ENCODE measurements around the gene IFT172. TPM values are rescaled to one million over a fixed set of nuclear protein-coding genes. Genes with fewer than 3 reads are reported as not detected.

The IFT172 gene
- total and polyA plus RNA-seq, 2 experiments from 2014 or later, result 9.1 to 17.6 TPM

DNA sequence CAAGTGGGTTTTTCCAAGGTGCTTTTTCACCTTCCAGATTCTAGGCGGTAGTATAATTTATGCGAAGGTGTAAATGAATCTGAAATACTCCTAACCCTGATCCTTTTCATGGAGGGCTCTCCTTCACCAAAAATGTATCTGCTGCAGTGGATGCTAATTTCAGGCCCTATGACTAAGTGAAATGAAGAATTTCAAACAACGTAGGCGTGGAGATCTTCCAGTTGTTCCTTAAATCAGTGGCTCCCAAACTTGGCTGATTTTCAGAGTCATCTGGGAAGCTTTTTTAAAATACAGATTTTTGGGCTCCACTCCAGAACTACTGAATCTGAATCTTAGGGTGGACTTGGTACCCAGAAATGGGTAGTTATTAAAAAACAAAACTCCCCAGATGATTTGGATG, 12.6 kb upstream of the IFT172 start:
- H3K4me1 ChIP-seq (ENCODE audit: insufficient read depth), result peaks cover 13% of the 10 kb centered on the region
- no peaks in the 10 kb centered on the region for H3K36me3 ChIP-seq (ENCODE audit: insufficient read depth)
- no peaks in the 10 kb centered on the region for H3K27me3 ChIP-seq (ENCODE audit: insufficient read depth)
- Mint-ChIP-seq H3K27me3 (ENCODE audit: insufficient read depth, low read depth, poor library complexity) (peaks cover 5% of the 10 kb centered on the region), H3K4me3 (no peak overlapping the region), H3K9me3 (no peaks in the 10 kb centered on the region), H3K27ac (no peak overlapping the region), H3K4me1 (peaks cover 16% of the 10 kb centered on the region), H3K36me3 (ENCODE audit: low read depth) (no peaks in the 10 kb centered on the region)
- no peaks in the 10 kb centered on the region for H4K20me1 ChIP-seq (replicated peaks; ENCODE audit: insufficient read depth)
- TF ChIP-seq ZNF462 (CRISPR knock-in tag; IDR thresholded peaks at IDR 0.05) (no peak), REST (IDR thresholded peaks at IDR 0.05; ENCODE audit: unreplicated experiment) (no peak), STAT1 (IDR thresholded peaks at IDR 0.05; ENCODE audit: unreplicated experiment) (no peak), POLR2AphosphoS5 (IDR thresholded peaks at IDR 0.05; ENCODE audit: low read depth) (no peak), ZNF114 (CRISPR knock-in tag; IDR thresholded peaks at IDR 0.05) (no peak), CTCF (conservative IDR thresholded peaks at IDR 0.05; ENCODE audit: low read depth in 2 of 2) (no peak), NANOG (IDR thresholded peaks at IDR 0.05; ENCODE audit: borderline replicate concordance) (no peak), EZH2 (IDR thresholded peaks at IDR 0.05; ENCODE audit: low read depth, unreplicated experiment) (no peak)
- TF ChIP-seq, protein P1, sequence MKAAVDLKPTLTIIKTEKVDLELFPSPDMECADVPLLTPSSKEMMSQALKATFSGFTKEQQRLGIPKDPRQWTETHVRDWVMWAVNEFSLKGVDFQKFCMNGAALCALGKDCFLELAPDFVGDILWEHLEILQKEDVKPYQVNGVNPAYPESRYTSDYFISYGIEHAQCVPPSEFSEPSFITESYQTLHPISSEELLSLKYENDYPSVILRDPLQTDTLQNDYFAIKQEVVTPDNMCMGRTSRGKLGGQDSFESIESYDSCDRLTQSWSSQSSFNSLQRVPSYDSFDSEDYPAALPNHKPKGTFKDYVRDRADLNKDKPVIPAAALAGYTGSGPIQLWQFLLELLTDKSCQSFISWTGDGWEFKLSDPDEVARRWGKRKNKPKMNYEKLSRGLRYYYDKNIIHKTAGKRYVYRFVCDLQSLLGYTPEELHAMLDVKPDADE (IDR thresholded peaks at IDR 0.05), result no peak
- H3K9me2 ChIP-seq (ENCODE audit: insufficient read depth), result no peaks in the 10 kb centered on the region
- peak overlapping the region; percentile 59; the same call in 1 of the 2 replicates for H2AFZ ChIP-seq
- H3K4me2 ChIP-seq, result no peak overlapping the region
- H3K79me2 ChIP-seq (replicated peaks; ENCODE audit: insufficient read depth), result no peaks in the 10 kb centered on the region
- H3K27ac ChIP-seq (ENCODE audit: low read depth), result no peak overlapping the region
- no peak overlapping the region for H3K4me3 ChIP-seq
- ATAC-seq (no peak), DNase-seq (ENCODE audit: low spot score) (no peak)
- H3F3A ChIP-seq (replicated peaks; ENCODE audit: low read depth), result no peaks in the 10 kb centered on the region
